Naive thymus-derived CD4-positive, alpha-beta T cell (primary cell): Measurements from ENCODE around the gene PFDN2. TPM values are rescaled to one million over a fixed set of nuclear protein-coding genes. Genes with fewer than 3 reads are reported as not detected.

Source experiments
- ATAC-seq: fragments of 150-1000 bp; cut with Tn5 transposase; 2 replicates; pipeline ENCODE4 v1.10.0; 2021; ENCODE audit warnings: mild to moderate bottlenecking, moderate library complexity
- CTCF ChIA-PET: fragments of 350-600 bp; sonication (Branson Sonifier 250); formaldehyde crosslinking; loops from one replicate; lab custom pipeline; 2021; ENCODE audit warnings: antibody characterized with exemption; lab: Charles Lee
- POLR2A ChIA-PET: fragments of 350-600 bp; sonication (Branson Sonifier 250); formaldehyde crosslinking; loops from one replicate; lab custom pipeline; 2021; ENCODE audit warnings: antibody characterized with exemption, inconsistent platforms; lab: Charles Lee
- DNase-seq, 9 donors: peaks; one replicate each; pipeline versions ENCODE4 v3.0.0 to v3.0.0-alpha.2; 2020 to 2022; ENCODE audit warnings: mixed read lengths in 1 of 9
- H3K27ac ChIP-seq: one replicate; pipeline ENCODE4 v1.7.0; 2013; ENCODE audit warnings: mild to moderate bottlenecking, low read depth, low read length, moderate library complexity
- H3K27me3 ChIP-seq, 2 donors: one replicate each; pipeline ENCODE4 v1.7.0; 2013; ENCODE audit warnings: low read length in 2 of 2, mild to moderate bottlenecking in 2 of 2, moderate library complexity in 2 of 2; ENCODE audit not compliant: control insufficient read depth in 2 of 2, insufficient read depth in 2 of 2
- H3K36me3 ChIP-seq, 3 experiments: 1 replicate in 2 of 3; 2 replicates in 1 of 3; pipeline ENCODE4 v1.7.0; 2013; ENCODE audit warnings: low read length in 3 of 3, mild to moderate bottlenecking in 3 of 3, moderate library complexity in 1 of 3; ENCODE audit not compliant: insufficient read depth in 3 of 3, control insufficient read depth in 2 of 3
- H3K4me1 ChIP-seq, 2 donors: one replicate each; pipeline ENCODE4 v1.7.0; 2013; ENCODE audit warnings: low read length in 2 of 2, mild to moderate bottlenecking in 2 of 2, moderate library complexity in 1 of 2; ENCODE audit not compliant: control insufficient read depth in 2 of 2, insufficient read depth in 2 of 2
- H3K4me3 ChIP-seq: 2 replicates; pipeline ENCODE4 v1.7.0; 2013; ENCODE audit warnings: mild to moderate bottlenecking, low read length
- H3K9me3 ChIP-seq, 3 experiments: 1 replicate in 2 of 3; 2 replicates in 1 of 3; pipeline ENCODE4 v1.7.0; 2013; ENCODE audit warnings: low read length in 3 of 3; ENCODE audit not compliant: control insufficient read depth in 2 of 3
- H3K27ac Mint-ChIP-seq, 9 donors: one replicate each; pipeline ENCODE4 v1.8.0; 2020 to 2022; ENCODE audit warnings: mixed read lengths in 9 of 9, mild to moderate bottlenecking in 8 of 9, moderate library complexity in 5 of 9, inconsistent platforms in 2 of 9
- H3K27me3 Mint-ChIP-seq, 5 donors: one replicate each; pipeline ENCODE4 v1.8.0; 2021 to 2022; ENCODE audit warnings: mixed read lengths in 5 of 5, mild to moderate bottlenecking in 1 of 5
- H3K36me3 Mint-ChIP-seq, 5 donors: one replicate each; pipeline ENCODE4 v1.8.0; 2020 to 2022; ENCODE audit warnings: mixed read lengths in 5 of 5, mild to moderate bottlenecking in 3 of 5, inconsistent platforms in 1 of 5
- H3K4me1 Mint-ChIP-seq, 7 donors: one replicate each; pipeline ENCODE4 v1.8.0; 2020 to 2022; ENCODE audit warnings: mixed read lengths in 7 of 7, mild to moderate bottlenecking in 3 of 7, inconsistent platforms in 1 of 7
- H3K4me3 Mint-ChIP-seq, 10 donors: one replicate each; pipeline ENCODE4 v1.8.0; 2020 to 2022; ENCODE audit warnings: mild to moderate bottlenecking in 10 of 10, mixed read lengths in 10 of 10, moderate library complexity in 6 of 10, inconsistent platforms in 2 of 10
- H3K9me3 Mint-ChIP-seq, 11 donors: one replicate each; pipeline ENCODE4 v1.8.0; 2020 to 2022; ENCODE audit warnings: mixed read lengths in 11 of 11, mild to moderate bottlenecking in 4 of 11, inconsistent platforms in 1 of 11, moderate library complexity in 1 of 11
- intact Hi-C, 2 donors: fragments of 100-400 bp; cut with micrococcal nuclease; formaldehyde crosslinking; loops; one replicate each; pipeline ENCODE4 v1.15.1; 2023
- polyA plus RNA-seq, 2 donors: library from polyadenylated mRNA; unstranded; fragments of 300-500 nt; fragmentation: Illumina TruSeq; gene quantifications; one replicate each; pipeline ENCODE4 v1.2.3, GENCODE V29; 2021
- total RNA-seq, 6 experiments: library from RNA in 5 of 6; stranded (reverse) in 5 of 6; gene quantifications; 1 replicate in 5 of 6; 2 replicates in 1 of 6; pipeline ENCODE4 v1.2.3 and lab custom pipeline; 2021 to 2026

Gene PFDN2
- total and polyA plus RNA-seq, 7 experiments from 2014 or later, result 32.0 to 84.0 (median 37.1) TPM

DNA sequence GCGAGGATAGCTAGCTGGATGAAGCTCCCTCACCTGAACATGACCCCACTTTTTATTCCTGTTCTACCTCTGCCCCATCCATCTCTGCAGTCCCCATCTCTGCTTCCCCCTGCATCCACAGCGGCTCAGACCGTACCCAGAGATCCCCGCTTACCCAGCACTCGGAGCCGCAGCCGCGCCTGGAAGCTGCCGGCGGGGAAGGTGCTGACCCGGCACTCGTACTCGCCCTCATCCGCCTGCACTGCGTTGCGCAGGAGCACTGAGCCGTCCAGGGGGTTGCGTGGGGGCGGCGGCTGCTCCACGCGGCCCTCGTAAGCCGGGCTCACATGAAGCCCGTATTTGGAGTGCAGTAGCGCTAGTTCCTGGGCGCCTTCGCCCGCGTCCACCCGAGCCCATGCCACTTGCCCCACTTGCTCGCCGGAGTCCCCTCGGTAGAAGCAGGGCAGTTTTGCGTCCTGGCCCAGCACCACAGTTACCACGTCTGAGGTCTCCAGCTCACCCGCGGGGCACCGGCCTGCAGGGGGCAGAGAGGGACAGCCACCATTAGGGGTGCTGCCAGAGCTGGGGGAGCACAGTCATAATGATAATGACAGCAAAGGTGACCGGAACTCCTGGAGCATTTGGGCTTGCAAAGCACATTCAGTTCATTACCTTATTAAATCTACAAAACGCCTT, 38.3 kb downstream of the PFDN2 start:
- Histone ChIP-seq H3K4me1 (no peaks in the 10 kb centered on the region), H3K27ac (no peak overlapping the region), H3K36me3 (no peaks in the 10 kb centered on the region), H3K4me3 (no peak overlapping the region), H3K27me3 (no peaks in the 10 kb centered on the region), H3K9me3 (no peaks in the 10 kb centered on the region)
- ChIA-PET CTCF (no interaction called here), POLR2A (interaction anchor here (1.0 kb wide), 1 partner anchor 10 kb away, joined by 3 read pairs; the partner anchor contains the start of gene ARHGAP30)
- H3K36me3 Mint-ChIP-seq, result no peaks in the 10 kb centered on the region
- no peak overlapping the region for H3K27ac Mint-ChIP-seq
- intact Hi-C loops, result no loop called here
- DNase-seq (no peak), ATAC-seq (no peak)
- H3K4me3 Mint-ChIP-seq, result no peak overlapping the region
- H3K27me3 Mint-ChIP-seq, result no peaks in the 10 kb centered on the region
- H3K9me3 Mint-ChIP-seq, result no peaks in the 10 kb centered on the region
- H3K4me1 Mint-ChIP-seq, result peaks cover 0 to 10% (median 0%) of the 10 kb centered on the region in 7 donors

GRCh38 chr1:161077426-161077825, 40.4 kb downstream of the PFDN2 start:
- DNase-seq (no peak), ATAC-seq (no peak)
- no peaks in the 10 kb centered on the region for H3K36me3 ChIP-seq
- Mint-ChIP-seq H3K4me3 (no peak overlapping the region), H3K27ac (peak overlapping the region in 1 of 9 donors; percentile 45), H3K4me1 (peaks cover 0 to 13% (median 3%) of the 10 kb centered on the region in 7 donors), H3K36me3 (no peaks in the 10 kb centered on the region), H3K27me3 (no peaks in the 10 kb centered on the region), H3K9me3 (peaks cover 0 to 1% (median 0%) of the 10 kb centered on the region in 11 donors)
- no peaks in the 10 kb centered on the region for H3K9me3 ChIP-seq
- no peak overlapping the region for H3K27ac ChIP-seq
- CTCF ChIA-PET, result no interaction called here
- no peak overlapping the region for H3K4me3 ChIP-seq
- POLR2A ChIA-PET, result no interaction called here
- H3K4me1 ChIP-seq, result no peaks in the 10 kb centered on the region
- intact Hi-C loops, result no loop called here
- H3K27me3 ChIP-seq, result no peaks in the 10 kb centered on the region

DNA sequence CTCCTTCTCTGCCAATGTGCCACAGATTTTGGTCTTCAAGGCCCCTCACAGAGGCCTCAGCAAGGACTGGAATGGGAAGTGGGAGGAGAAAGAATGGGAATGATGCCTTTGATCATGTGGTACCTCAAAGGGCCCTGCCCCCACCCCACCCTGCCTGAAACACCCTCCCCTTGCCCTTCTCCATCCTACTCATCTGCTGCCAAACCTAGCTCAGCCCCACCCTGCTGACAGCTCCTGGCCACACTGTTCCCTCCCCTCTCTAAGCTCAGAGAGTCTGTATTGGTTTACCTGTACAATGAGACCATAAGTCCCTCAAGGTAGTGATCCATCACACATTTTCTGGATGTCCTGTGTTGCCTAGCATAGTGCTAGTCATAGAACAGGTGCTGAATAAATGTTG, 41.4 kb downstream of the PFDN2 start:
- H3K36me3 Mint-ChIP-seq, result no peaks in the 10 kb centered on the region
- H3K27ac Mint-ChIP-seq, result no peak overlapping the region
- no peaks in the 10 kb centered on the region for H3K9me3 ChIP-seq
- ATAC-seq, result no peak
- peaks cover 0 to 7% of the 10 kb centered on the region in 2 donors for H3K4me1 ChIP-seq
- POLR2A ChIA-PET, result interaction anchor here (1.2 kb wide), 1 partner anchor 26 kb away, joined by 6 read pairs; no protein-coding TSS in a partner anchor
- H3K9me3 Mint-ChIP-seq, result peaks cover 0 to 1% (median 0%) of the 10 kb centered on the region in 11 donors
- H3K27me3 ChIP-seq, result no peaks in the 10 kb centered on the region
- H3K4me3 ChIP-seq, result no peak overlapping the region
- intact Hi-C loops, result no loop called here
- no peaks in the 10 kb centered on the region for H3K27me3 Mint-ChIP-seq
- H3K27ac ChIP-seq, result no peak overlapping the region
- no peaks in the 10 kb centered on the region for H3K36me3 ChIP-seq
- peaks cover 6 to 19% (median 13%) of the 10 kb centered on the region in 7 donors for H3K4me1 Mint-ChIP-seq
- no peak overlapping the region for H3K4me3 Mint-ChIP-seq
- CTCF ChIA-PET, result interaction anchor here (0.8 to 1.3 kb wide), 2 partner anchors 11 to 20 kb away, joined by 3 read pairs; no protein-coding TSS in a partner anchor
- no peak for DNase-seq

DNA sequence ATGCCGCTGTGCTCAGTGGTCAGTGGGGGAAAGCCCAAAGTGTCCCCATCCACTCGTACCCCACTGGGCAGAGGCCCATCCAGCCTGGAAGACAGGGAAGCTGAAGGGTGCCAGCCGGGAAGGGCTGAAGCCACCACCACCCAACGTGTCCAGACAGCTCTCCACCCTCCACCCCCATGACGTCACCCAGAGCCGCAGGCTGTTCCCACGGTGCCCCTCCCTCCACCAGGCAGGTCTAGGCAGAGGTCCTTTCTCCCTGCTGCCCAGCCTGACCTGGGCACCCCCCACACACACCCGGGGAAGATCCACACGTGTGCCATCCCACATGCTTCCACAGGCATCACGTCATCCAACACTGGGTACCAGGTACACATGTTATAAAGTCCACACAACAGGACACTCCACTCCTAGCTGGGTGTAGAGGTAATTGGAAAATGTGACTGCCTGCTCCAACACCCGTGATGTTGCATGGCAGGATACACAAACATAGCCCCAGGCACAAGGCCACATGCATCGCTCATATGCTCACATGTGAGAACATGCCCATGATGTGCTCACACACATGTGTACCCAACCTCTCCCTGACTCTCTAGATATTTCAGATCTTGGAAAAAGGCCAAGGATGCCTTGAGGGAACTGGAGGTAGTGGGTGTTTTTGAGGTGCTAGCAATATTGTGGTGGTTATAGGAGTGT, 43.0 kb downstream of the PFDN2 start:
- no peaks in the 10 kb centered on the region for H3K27me3 Mint-ChIP-seq
- peaks cover 0 to 1% (median 0%) of the 10 kb centered on the region in 11 donors for H3K9me3 Mint-ChIP-seq
- H3K36me3 Mint-ChIP-seq, result no peaks in the 10 kb centered on the region
- Histone ChIP-seq H3K4me3 (no peak overlapping the region), H3K27ac (no peak overlapping the region), H3K36me3 (no peaks in the 10 kb centered on the region), H3K4me1 (peaks cover 9 to 23% of the 10 kb centered on the region in 2 donors), H3K27me3 (no peaks in the 10 kb centered on the region), H3K9me3 (no peaks in the 10 kb centered on the region)
- ATAC-seq (no peak), DNase-seq (no peak)
- POLR2A ChIA-PET, result interaction anchor here (0.8 to 10.9 kb wide), 2 partner anchors 23 to 30 kb away, joined by 3 to 377 read pairs; partner anchors contain the start of genes KLHDC9, TSTD1 and USF1
- intact Hi-C loops, result no loop called here
- peaks cover 11 to 32% (median 29%) of the 10 kb centered on the region in 7 donors for H3K4me1 Mint-ChIP-seq
- no peak overlapping the region for H3K4me3 Mint-ChIP-seq
- peak overlapping the region in 2 of 9 donors; percentile 14 to 38 for H3K27ac Mint-ChIP-seq
- CTCF ChIA-PET, result interaction anchor here (0.9 kb wide), 1 partner anchor 42 kb away, joined by 3 read pairs; no protein-coding TSS in a partner anchor

- H3K9me3 ChIP-seq, result no peaks in the 10 kb centered on the region
- DNase-seq (no peak), ATAC-seq (no peak)
- Mint-ChIP-seq H3K27ac (peak overlapping the region in 4 of 9 donors; percentile 25 to 94 (median 46)), H3K27me3 (no peaks in the 10 kb centered on the region), H3K4me1 (peaks cover 11 to 34% (median 30%) of the 10 kb centered on the region in 7 donors), H3K36me3 (peaks cover 0 to 10% (median 0%) of the 10 kb centered on the region in 5 donors), H3K4me3 (no peak overlapping the region), H3K9me3 (peaks cover 0 to 1% (median 0%) of the 10 kb centered on the region in 11 donors)
- H3K4me3 ChIP-seq, result no peak overlapping the region
- H3K27me3 ChIP-seq, result no peaks in the 10 kb centered on the region
- H3K36me3 ChIP-seq, result peaks cover 0 to 8% (median 0%) of the 10 kb centered on the region in 3 experiments
- intact Hi-C loops, result no loop called here
- H3K27ac ChIP-seq, result no peak overlapping the region
- POLR2A ChIA-PET, result interaction anchor here (10.9 kb wide), 1 partner anchor 29 kb away, joined by 377 read pairs; the partner anchor contains the start of genes TSTD1 and USF1
- CTCF ChIA-PET, result interaction anchor here (0.6 to 6.7 kb wide), 5 partner anchors 8 to 275 kb away, joined by 3 to 120 read pairs (median 4); partner anchors contain the start of gene KLHDC9
- peaks cover 10 to 23% of the 10 kb centered on the region in 2 donors for H3K4me1 ChIP-seq
Measured at GRCh38 chr1:161073474-161074121, 44.2 kb downstream of the PFDN2 start.
